Stomach (tissue), 9 donors: Measurements from ENCODE around the gene ZNF526. TPM values are rescaled to one million over a fixed set of nuclear protein-coding genes. Genes with fewer than 3 reads are reported as not detected.
A peak's percentile ranks its signal among the peaks of the same experiment; 100 is the strongest.

Source experiments
- DNase-seq, 2 donors: peaks; one replicate each; pipeline versions ENCODE4 v3.0.0 to v3.0.0-alpha.2; 2013 to 2019
- H3K27ac ChIP-seq, 5 donors: fragments of 200-600 bp in 4 of 5; sonication (generic) in 4 of 5; one replicate each; pipeline ENCODE4 v1.5.1; 2013 to 2019; ENCODE audit warnings: mild to moderate bottlenecking in 1 of 5, moderate library complexity in 1 of 5
- H3K27me3 ChIP-seq, 3 donors: fragments of 200-600 bp; sonication (generic); one replicate each; pipeline ENCODE4 v1.5.1; 2017 to 2019; ENCODE audit warnings: mixed run types in 1 of 3
- H3K36me3 ChIP-seq, 4 donors: fragments of 200-600 bp; sonication (generic); 1 replicate in 3 of 4; 2 replicates in 1 of 4; pipeline ENCODE4 v1.5.1; 2016 to 2019
- H3K4me1 ChIP-seq, 4 donors: fragments of 200-600 bp; sonication (generic); one replicate each; pipeline ENCODE4 v1.5.1; 2016 to 2019
- H3K4me3 ChIP-seq, 4 donors: fragments of 200-600 bp; sonication (generic) in 3 of 4; one replicate each; pipeline ENCODE4 v1.5.1; 2016 to 2019; ENCODE audit warnings: mild to moderate bottlenecking in 1 of 4
- H3K9me3 ChIP-seq, 4 donors: fragments of 200-600 bp; sonication (generic); one replicate each; pipeline ENCODE4 v1.5.1; 2016 to 2019
- CTCF ChIP-seq, 7 experiments: fragments of 450-650 bp in 4 of 7; fragments of 200-600 bp in 3 of 7; sonication (generic) in 3 of 7; IDR thresholded peaks; one replicate each; pipeline ENCODE4 v1.5.1; 2016 to 2019; ENCODE audit warnings: antibody characterized with exemption in 7 of 7, control low read depth in 2 of 7, mild to moderate bottlenecking in 1 of 7
- EP300 ChIP-seq: sonication (generic); formaldehyde crosslinking; IDR thresholded peaks from one replicate; pipeline ENCODE4 v1.6.1; 2017; ENCODE audit warnings: antibody characterized with exemption
- POLR2A ChIP-seq, 4 donors: fragments of 450-650 bp; IDR thresholded peaks; one replicate each; pipeline ENCODE4 v1.6.1; 2016; ENCODE audit warnings: antibody characterized with exemption in 4 of 4, control low read depth in 2 of 4, mild to moderate bottlenecking in 1 of 4, moderate library complexity in 1 of 4
- POLR2AphosphoS5 ChIP-seq, 3 donors: sonication (generic); formaldehyde crosslinking; IDR thresholded peaks; one replicate each; pipeline ENCODE4 v1.6.1; 2016; ENCODE audit warnings: antibody characterized with exemption in 3 of 3
- WGBS, 5 donors: extraction: QIAGEN DNeasy Blood & Tissue Kit in 3 of 5; methylation state at CpG; one replicate each; pipeline versions ENCODE4 v1.1.5 to v1.1.7; 2013 to 2018; 5-methylcytosine and 5-hydroxymethylcytosine counted together
- intact Hi-C: fragments of 100-400 bp; cut with DNase I; formaldehyde crosslinking; loops from one replicate; pipeline ENCODE4 v1.15.1; 2023; ENCODE audit warnings: low total_unique reads
- polyA plus RNA-seq, 3 donors: library from polyadenylated mRNA; stranded (reverse); fragments of 200-250 nt; gene quantifications; one replicate each; pipeline ENCODE4 v1.2.3, GENCODE V29; 2013
- total RNA-seq, 5 donors: library from RNA; depleted of rRNA; stranded (reverse); fragments of >200 nt; gene quantifications; one replicate each; pipeline versions ENCODE4 v1.1.0 to v1.2.3, GENCODE V29; 2014 to 2016
- donor health status: healthy with polysubstance abuse.
- donor health status: Bipolar disorder and iron deficiency.
- donor health status: healthy.

The ZNF526 gene
- total and polyA plus RNA-seq, 8 donors, result 2.4 to 12.0 (median 4.8) TPM

DNA sequence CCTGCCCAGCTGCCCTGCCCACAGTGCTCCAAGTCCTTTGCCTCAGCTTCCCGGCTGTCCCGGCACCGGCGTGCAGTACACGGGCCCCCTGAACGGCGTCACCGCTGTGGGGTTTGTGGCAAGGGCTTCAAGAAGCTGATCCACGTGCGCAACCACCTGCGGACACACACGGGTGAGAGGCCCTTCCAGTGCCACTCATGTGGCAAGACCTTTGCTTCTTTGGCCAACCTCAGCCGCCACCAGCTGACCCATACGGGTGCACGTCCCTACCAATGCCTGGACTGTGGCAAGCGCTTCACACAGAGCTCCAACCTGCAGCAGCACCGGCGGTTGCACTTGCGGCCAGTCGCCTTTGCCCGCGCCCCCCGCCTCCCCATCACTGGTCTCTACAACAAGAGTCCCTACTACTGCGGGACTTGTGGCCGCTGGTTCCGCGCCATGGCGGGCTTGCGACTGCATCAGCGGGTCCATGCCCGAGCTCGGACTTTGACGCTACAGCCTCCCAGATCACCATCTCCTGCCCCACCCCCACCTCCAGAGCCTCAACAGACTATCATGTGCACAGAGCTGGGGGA, 5.7 kb downstream of the ZNF526 start:
- Histone ChIP-seq H3K4me3 (no peak overlapping the region), H3K27ac (no peak overlapping the region), H3K9me3 (no peaks in the 10 kb centered on the region), H3K4me1 (peaks cover 11 to 36% (median 25%) of the 10 kb centered on the region in 4 donors), H3K36me3 (peaks cover 38 to 74% (median 73%) of the 10 kb centered on the region in 4 donors), H3K27me3 (no peaks in the 10 kb centered on the region)
- DNase-seq, result no peak
- intact Hi-C loops, result no loop called here
- 93 to 98% (median 96%) methylated on average over 28 to 33 of the region's 33 CpGs for WGBS, 5 donors
- TF ChIP-seq POLR2A (IDR thresholded peaks at IDR 0.05), result no peak
- no peak for TF ChIP-seq EP300
- TF ChIP-seq CTCF (IDR thresholded peaks at IDR 0.05), result no peak
- TF ChIP-seq POLR2AphosphoS5 (IDR thresholded peaks at IDR 0.05), result no peak

DNA sequence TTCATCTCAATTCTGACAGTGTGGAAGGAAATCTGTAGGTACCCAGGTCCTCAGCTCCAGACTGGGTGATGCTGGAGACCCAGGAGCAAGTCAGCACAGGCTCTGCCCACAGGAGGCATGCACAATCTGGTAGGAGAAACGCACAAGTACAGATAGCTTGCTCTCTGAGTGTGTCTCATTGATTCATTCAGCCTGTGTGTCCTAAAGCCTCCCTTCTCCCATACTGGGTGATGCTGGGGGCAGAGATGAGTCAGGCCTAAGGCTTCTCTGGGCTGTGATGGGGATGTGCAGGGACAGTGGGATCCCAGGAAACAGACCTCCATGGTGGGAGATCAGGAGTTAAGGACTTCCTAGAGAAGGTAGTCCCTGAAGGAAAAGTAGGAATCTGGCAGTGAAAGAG, 6.8 kb downstream of the ZNF526 start:
- intact Hi-C loops, result no loop called here
- H3K36me3 ChIP-seq, result peaks cover 47 to 85% (median 84%) of the 10 kb centered on the region in 4 donors
- no peak overlapping the region for H3K4me3 ChIP-seq
- no peak for DNase-seq
- no peak for TF ChIP-seq CTCF (IDR thresholded peaks at IDR 0.05)
- TF ChIP-seq POLR2A (IDR thresholded peaks at IDR 0.05), result no peak
- no peak for TF ChIP-seq POLR2AphosphoS5 (IDR thresholded peaks at IDR 0.05)
- no peak for TF ChIP-seq EP300
- WGBS, 5 donors, result 69 to 93% (median 85%) methylated on average over 1 of the region's 1 CpG
- peaks cover 0 to 25% (median 14%) of the 10 kb centered on the region in 4 donors for H3K4me1 ChIP-seq
- H3K27me3 ChIP-seq, result no peaks in the 10 kb centered on the region
- no peak overlapping the region for H3K27ac ChIP-seq
- H3K9me3 ChIP-seq, result no peaks in the 10 kb centered on the region

DNA sequence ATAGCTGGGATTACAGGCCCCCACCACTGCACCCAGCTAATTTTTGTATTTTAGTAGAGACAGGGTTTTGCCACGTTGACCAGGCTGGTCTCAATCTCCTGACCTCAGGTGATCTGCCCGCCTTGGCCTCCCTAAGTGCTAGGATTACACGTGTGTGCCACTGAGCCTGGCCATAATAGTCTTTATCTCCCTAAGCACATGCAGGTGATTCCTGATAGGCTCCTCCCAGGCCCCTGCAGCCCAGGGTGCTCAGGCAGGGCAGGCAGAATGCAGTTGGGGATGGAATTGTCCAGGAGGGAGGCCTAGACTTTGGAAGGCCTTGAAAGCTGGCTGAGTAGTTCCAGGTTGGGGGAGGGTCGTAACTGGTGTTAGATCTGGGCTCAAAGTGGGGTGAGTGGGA, 8.5 kb downstream of the ZNF526 start:
- H3K27me3 ChIP-seq, result no peaks in the 10 kb centered on the region
- no peak overlapping the region for H3K4me3 ChIP-seq
- H3K27ac ChIP-seq, result no peak overlapping the region
- peaks cover 0 to 16% (median 9%) of the 10 kb centered on the region in 4 donors for H3K4me1 ChIP-seq
- no peak for TF ChIP-seq CTCF (IDR thresholded peaks at IDR 0.05)
- no peak for TF ChIP-seq EP300
- no peak for TF ChIP-seq POLR2A (IDR thresholded peaks at IDR 0.05)
- H3K36me3 ChIP-seq, result peaks cover 64 to 97% (median 97%) of the 10 kb centered on the region in 4 donors
- 48 to 70% (median 64%) methylated on average over 4 of the region's 4 CpGs for WGBS, 5 donors
- no peak for DNase-seq
- H3K9me3 ChIP-seq, result no peaks in the 10 kb centered on the region
- intact Hi-C loops, result no loop called here

GRCh38 chr19:42229301-42229854, 9.3 kb downstream of the ZNF526 start:
- H3K36me3 ChIP-seq, result peaks cover 71 to 100% (median 100%) of the 10 kb centered on the region in 4 donors
- intact Hi-C loops, result no loop called here
- 60 to 76% (median 72%) methylated on average over 4 of the region's 4 CpGs for WGBS, 5 donors

More at GRCh38 chr19:42229301-42229854, 9.3 kb downstream of the ZNF526 start:
- no peak for TF ChIP-seq CTCF (IDR thresholded peaks at IDR 0.05)
- TF ChIP-seq POLR2A (IDR thresholded peaks at IDR 0.05), result no peak
- TF ChIP-seq POLR2AphosphoS5 (IDR thresholded peaks at IDR 0.05), result no peak
- no peak for TF ChIP-seq EP300
- Histone ChIP-seq H3K27ac (peak overlapping the region in 1 of 5 donors; percentile 21), H3K9me3 (no peaks in the 10 kb centered on the region), H3K4me3 (no peak overlapping the region), H3K4me1 (peaks cover 0 to 16% (median 9%) of the 10 kb centered on the region in 4 donors), H3K27me3 (no peaks in the 10 kb centered on the region)
- no peak for DNase-seq
